ENCODE data around the gene ROM1.

DNA sequence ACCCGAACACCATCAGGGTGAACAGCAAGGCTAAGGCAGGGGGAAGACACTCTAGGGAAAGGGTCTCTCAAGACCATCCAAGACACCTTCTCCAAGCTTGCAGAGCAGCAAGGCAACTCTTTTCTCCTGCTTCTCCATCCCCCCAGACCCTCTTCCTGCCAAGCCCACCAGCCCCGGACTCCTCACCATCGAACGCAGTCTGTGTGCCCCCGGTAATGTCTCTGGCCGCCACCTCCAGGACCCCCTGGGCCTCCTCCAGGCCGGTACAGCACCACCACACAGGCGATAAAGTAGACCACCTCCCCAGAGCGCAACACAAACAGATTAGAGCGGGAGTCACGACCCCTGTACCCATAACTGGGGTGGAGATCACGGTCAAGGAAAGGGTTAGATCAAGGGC, 4.3 kb upstream of the ROM1 start:
- TF ChIP-seq, protein P1, sequence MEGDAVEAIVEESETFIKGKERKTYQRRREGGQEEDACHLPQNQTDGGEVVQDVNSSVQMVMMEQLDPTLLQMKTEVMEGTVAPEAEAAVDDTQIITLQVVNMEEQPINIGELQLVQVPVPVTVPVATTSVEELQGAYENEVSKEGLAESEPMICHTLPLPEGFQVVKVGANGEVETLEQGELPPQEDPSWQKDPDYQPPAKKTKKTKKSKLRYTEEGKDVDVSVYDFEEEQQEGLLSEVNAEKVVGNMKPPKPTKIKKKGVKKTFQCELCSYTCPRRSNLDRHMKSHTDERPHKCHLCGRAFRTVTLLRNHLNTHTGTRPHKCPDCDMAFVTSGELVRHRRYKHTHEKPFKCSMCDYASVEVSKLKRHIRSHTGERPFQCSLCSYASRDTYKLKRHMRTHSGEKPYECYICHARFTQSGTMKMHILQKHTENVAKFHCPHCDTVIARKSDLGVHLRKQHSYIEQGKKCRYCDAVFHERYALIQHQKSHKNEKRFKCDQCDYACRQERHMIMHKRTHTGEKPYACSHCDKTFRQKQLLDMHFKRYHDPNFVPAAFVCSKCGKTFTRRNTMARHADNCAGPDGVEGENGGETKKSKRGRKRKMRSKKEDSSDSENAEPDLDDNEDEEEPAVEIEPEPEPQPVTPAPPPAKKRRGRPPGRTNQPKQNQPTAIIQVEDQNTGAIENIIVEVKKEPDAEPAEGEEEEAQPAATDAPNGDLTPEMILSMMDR (IDR thresholded peaks at IDR 0.05; ENCODE audit: insufficient read depth, low read length), result no peak
- no peak for TF ChIP-seq GABPA (IDR thresholded peaks at IDR 0.05; ENCODE audit: low read depth)
- no peak for TF ChIP-seq POLR2AphosphoS5 (IDR thresholded peaks at IDR 0.05; ENCODE audit: low read depth)
- TF ChIP-seq REST (IDR thresholded peaks at IDR 0.05; ENCODE audit: insufficient replicate concordance, low read depth), result no peak
- no peak for TF ChIP-seq SPI1 (IDR thresholded peaks at IDR 0.05; ENCODE audit: borderline replicate concordance, low read depth)

Measured in HL-60 (cell line).